Activated CD4-positive, alpha-beta T cell treated with anti-CD3 and anti-CD28 coated beads for 48 hours (primary cell): ENCODE results near the gene ERO1B.

Experiments
- DNase-seq: peaks from one replicate; pipeline ENCODE4 v3.0.0-alpha.2; 2020

Gene ERO1B

DNA sequence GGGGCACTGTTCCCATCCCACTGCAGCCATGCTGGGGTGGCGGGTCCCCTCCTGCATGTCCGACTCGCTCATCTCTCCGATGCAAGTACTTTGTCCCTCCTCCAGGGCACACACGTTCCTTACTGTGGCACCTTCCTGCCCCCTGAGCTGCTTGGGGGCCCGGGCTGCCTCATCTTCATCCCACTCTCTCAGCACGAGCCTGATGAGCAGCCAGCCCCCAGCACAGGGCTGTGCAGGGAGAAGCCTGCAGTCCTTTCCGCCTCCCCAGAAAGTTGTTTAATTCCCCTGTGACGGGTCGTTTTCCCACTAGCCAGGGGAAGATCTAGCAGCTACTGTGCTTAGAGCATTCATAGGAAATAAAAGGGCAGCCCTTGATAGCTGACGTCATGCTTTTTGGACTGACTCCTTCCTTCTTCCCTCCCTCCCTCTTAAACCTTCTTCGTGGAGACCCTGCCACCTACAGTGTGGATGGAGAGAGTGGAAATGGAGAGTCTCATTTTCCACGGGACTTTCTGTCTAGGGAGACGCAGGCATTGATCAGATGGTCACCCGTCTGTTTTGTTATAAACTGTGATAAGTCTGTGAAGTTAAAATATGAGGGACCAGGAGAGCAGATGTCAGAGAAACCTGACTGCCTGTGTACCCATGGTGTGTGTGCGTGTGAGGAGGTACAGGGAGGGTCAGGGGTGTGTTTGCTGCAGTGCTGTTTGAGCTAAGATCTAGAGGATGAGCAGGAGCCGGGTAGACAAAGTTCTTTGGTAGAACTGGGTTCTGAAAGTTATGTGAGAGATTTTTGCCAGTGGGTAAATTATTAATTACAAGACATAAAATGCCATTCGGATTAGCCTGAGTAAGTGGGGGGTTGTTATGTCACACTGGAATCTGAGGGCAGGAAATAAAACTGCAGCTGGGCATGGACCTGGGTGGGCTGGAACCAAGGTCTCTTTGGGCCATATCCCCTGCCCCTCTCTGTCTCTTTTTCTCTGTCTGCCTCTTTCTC is 105.1 kb downstream of the ERO1B start:
- no peak for DNase-seq

GRCh38 chr1:236175642-236176336 is 106.0 kb downstream of the ERO1B start:
- no peak for DNase-seq

DNA sequence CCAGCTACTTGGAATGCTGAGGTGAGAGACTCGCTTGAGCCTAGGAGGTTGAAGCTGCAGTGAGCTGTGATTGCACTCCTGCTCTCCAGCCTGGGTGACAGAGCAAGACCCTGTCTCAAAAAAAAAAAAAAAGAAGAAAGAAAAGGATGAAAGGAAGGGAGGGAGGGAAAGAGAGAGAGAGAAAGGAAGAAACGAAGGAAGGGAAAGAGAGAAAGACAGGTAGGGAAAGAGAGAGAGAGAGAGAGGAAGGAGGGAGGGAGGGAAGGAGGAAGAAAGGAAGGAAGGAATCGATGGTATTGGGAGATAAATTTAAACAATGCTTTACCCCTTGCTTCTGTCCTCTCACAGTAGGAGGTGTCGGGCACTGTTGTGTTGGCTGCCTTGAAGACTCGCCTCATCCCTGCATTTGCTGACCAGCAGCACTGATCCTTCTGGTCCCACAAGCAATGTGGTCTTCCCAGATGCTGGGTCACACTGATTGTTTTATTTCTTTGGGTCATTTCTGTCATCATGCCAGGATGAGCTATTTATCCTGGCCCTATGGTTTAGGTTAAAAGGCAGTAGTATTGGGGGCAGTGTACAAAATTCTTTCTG is 108.5 kb downstream of the ERO1B start:
- DNase-seq, result no peak

DNA sequence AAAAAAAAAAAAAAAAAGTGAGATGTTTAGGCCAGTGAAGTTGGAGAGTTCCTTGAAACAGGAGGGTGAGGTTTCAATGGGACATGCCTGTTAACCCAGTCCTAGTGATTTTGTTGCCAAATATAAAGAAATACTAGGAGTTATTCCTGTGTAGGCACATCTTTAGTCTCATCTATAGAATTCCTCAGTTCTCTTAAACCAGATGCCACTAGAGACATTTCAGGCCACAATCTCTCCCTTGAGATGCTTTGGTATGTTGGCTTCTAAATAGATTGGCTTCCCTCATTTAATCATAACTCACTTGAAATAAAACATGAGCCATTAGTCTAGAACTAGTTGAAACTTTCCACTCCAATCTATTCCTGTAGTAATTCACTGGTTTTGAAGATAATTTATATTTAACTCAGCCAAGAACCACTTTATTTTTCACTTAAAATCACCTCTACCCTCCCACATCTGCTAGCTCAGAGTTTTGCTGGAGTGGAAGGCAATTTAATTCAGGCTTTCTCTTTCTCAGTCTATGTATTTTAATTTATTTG is 109.6 kb downstream of the ERO1B start:
- DNase-seq, result no peak

DNA sequence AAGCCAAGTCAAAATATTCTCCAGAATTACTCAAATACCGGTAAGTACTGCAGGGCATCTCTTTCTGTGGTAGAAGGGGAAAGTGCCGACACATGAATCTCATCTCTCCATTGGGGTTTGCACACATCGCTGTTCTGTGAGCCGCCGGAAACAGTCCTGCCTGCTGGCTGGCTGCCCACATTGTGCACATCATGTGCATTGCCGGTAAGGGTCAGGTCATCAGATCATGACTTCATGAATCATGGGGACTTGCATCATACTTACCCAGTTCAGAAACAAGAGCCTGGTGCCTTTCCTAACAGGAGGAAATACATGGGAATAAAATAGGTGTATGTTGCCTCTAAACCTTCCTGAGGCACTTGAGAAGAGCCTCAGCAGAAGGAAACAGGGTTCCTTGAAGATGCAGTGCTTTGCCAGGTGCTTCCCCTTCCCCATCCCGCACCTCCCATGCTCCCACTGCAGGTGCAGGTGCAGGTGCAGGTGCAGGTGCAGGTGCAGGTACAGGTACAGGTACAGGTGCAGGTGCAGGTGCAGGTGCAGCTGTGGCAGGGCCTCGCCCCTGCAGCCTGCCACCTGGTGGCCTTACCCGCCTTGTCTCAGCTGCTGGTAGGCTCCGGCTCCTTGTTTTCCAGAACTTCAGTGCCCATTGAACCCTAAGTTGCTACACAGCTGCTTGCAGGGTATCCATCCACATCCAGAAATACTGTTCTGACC is 112.9 kb downstream of the ERO1B start:
- peak; percentile 36 for DNase-seq

DNA sequence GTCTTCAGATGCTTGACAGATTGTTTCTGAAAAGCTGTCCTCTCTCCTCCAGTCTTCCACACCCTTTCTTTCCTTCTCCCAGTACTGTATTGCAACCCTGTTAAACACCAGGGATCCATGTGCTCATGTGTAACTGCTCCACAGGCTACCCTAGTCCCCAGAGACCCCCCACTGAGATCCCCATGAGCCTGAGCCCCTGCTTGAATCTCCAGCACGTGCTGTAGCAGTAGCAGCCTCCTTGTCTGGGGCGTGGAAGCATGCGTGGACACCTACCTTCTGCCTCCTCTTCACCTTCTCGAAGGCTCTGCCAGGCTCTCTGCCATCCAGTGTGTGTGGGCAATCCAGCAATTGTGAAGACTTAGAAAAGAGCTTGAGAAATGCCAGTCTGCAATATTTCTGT is 114.2 kb downstream of the ERO1B start:
- no peak for DNase-seq

DNA sequence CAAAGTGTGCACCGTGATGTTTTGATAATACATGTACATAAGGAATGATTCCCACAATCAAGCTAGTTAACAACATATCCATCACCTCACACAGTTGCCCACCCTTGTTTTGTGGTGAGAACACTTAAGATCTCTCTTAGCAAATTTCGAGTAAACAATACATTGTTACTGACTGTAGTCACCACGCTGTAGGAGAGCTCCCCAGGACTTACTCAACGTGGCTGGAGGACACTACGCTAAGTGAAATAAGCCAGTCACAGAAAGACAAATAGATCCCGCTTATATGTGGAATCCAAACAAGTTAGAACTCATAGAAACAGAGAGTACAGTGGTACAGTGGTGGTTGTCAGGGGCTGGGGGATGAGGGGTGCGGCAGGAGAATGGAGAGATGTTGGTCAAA is 114.6 kb downstream of the ERO1B start:
- no peak for DNase-seq

DNA sequence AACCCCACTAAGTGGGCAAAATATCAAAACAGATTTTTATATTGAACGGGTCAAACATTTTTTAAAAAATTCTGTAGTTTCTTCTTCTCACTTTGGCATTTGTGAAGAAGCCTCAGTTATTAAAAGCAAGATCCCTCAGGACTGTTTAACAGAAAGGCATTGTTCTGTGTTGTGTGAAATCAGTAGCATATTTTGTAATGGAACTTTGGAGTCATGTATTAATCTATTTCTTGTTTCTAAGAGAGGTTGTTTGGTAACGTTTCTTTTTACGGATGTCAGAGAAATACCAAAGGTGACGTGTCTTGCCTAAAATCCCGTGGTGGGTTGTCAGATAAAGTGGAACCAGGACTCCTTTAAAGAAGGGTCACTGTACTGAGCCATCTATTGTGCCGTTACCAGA is 115.7 kb downstream of the ERO1B start:
- DNase-seq, result no peak
